Lung (tissue), 12 donors: ENCODE data around the gene GIPC2. TPM values are rescaled to one million over a fixed set of nuclear protein-coding genes. Genes with fewer than 3 reads are reported as not detected.

Source experiments
- ATAC-seq: fragments of 200-7000 bp; cut with Tn5 transposase; one replicate; pipeline ENCODE4 v1.9.1; 2020; ENCODE audit warnings: moderate number of reproducible peaks; ENCODE audit not compliant: insufficient read depth, low FRiP score
- DNase-seq, 3 donors: peaks; one replicate each; pipeline ENCODE4 v3.0.0-alpha.2; 2013 to 2017
- H3K27ac ChIP-seq, 2 donors: one replicate each; pipeline ENCODE4 v1.5.1; 2013; ENCODE audit warnings: mild to moderate bottlenecking in 2 of 2, moderate library complexity in 2 of 2, control low read depth in 1 of 2, inconsistent platforms in 1 of 2, low read depth in 1 of 2, low read length in 1 of 2
- H3K27me3 ChIP-seq, 3 donors: one replicate each; pipeline ENCODE4 v1.5.1; 2013; ENCODE audit warnings: low read length in 2 of 3; ENCODE audit not compliant: control insufficient read depth in 3 of 3, insufficient read depth in 3 of 3
- H3K36me3 ChIP-seq, 4 donors: one replicate each; pipeline ENCODE4 v1.5.1; 2013; ENCODE audit warnings: low read length in 4 of 4, mild to moderate bottlenecking in 1 of 4, moderate library complexity in 1 of 4; ENCODE audit not compliant: control insufficient read depth in 4 of 4, insufficient read depth in 4 of 4
- H3K4me1 ChIP-seq, 5 donors: one replicate each; pipeline ENCODE4 v1.5.1; 2013; ENCODE audit warnings: low read length in 5 of 5, mild to moderate bottlenecking in 2 of 5, moderate library complexity in 1 of 5; ENCODE audit not compliant: control insufficient read depth in 5 of 5, insufficient read depth in 5 of 5
- H3K4me3 ChIP-seq: one replicate; pipeline ENCODE4 v1.5.1; 2013; ENCODE audit warnings: mild to moderate bottlenecking, control low read depth, moderate library complexity
- H3K9ac ChIP-seq, 2 donors: one replicate each; pipeline ENCODE4 v1.5.1; 2013; ENCODE audit warnings: low read length in 2 of 2, control low read depth in 1 of 2; ENCODE audit not compliant: insufficient read depth in 1 of 2
- H3K9me3 ChIP-seq, 4 donors: one replicate each; pipeline ENCODE4 v1.5.1; 2013; ENCODE audit warnings: low read length in 3 of 4, mild to moderate bottlenecking in 1 of 4, moderate library complexity in 1 of 4; ENCODE audit not compliant: control insufficient read depth in 4 of 4, insufficient read depth in 3 of 4
- CTCF ChIP-seq: IDR thresholded peaks from 2 replicates; pipeline ENCODE4 v1.5.1; 2012; ENCODE audit warnings: mild to moderate bottlenecking; ENCODE audit errors: control extremely low read depth, extremely low read depth
- WGBS, 2 donors: extraction: QIAGEN DNeasy Blood & Tissue Kit; methylation state at CpG; one replicate each; pipeline ENCODE4 v1.1.7; 2013; 5-methylcytosine and 5-hydroxymethylcytosine counted together
- polyA plus RNA-seq, 2 donors: library from polyadenylated mRNA; stranded (reverse); fragments of 200-250 nt; gene quantifications; one replicate each; pipeline ENCODE4 v1.2.1, GENCODE V29; 2013
- total RNA-seq, 2 donors: library from RNA; depleted of rRNA in 1 of 2; stranded (reverse); fragments of >200 nt in 1 of 2; gene quantifications; one replicate each; pipeline ENCODE4 v1.2.1, GENCODE V29; 2014 to 2021
- donor health status: control.
- donor health status: control.
- donor health status: Bipolar disorder and iron deficiency.
- donor health status: healthy.
- donor health status: DM: yes; HTN: yes; CAD: no.

GIPC2 gene
- total and polyA plus RNA-seq, 4 donors, result 0.94 to 2.5 (median 1.8) TPM

- no peak for TF ChIP-seq CTCF
- DNase-seq, result no peak
- H3K27ac ChIP-seq, result no peak overlapping the region
- no peak for ATAC-seq
- H3K9ac ChIP-seq, result no peak overlapping the region
- no peaks in the 10 kb centered on the region for H3K4me1 ChIP-seq
- no peaks in the 10 kb centered on the region for H3K9me3 ChIP-seq
- peaks cover 0 to 2% (median 0%) of the 10 kb centered on the region in 4 donors for H3K36me3 ChIP-seq
- H3K4me3 ChIP-seq, result no peak overlapping the region
- 89 to 91% methylated on average over 3 of the region's 3 CpGs for WGBS, 2 donors
- no peaks in the 10 kb centered on the region for H3K27me3 ChIP-seq
These were observed 80.7 kb downstream of the GIPC2 start for GRCh38 chr1:78126506-78126905.

GRCh38 chr1:78132174-78132947, 86.6 kb downstream of the GIPC2 start:
- Histone ChIP-seq H3K27ac (no peak overlapping the region), H3K36me3 (no peaks in the 10 kb centered on the region), H3K9ac (no peak overlapping the region), H3K4me1 (no peaks in the 10 kb centered on the region), H3K4me3 (no peak overlapping the region), H3K27me3 (no peaks in the 10 kb centered on the region), H3K9me3 (no peaks in the 10 kb centered on the region)
- ATAC-seq (no peak), DNase-seq (no peak)
- TF ChIP-seq CTCF, result no peak
- 82 to 90% methylated on average over 3 of the region's 3 CpGs for WGBS, 2 donors

- H3K27ac ChIP-seq, result no peak overlapping the region
- H3K9ac ChIP-seq, result no peak overlapping the region
- DNase-seq (no peak), ATAC-seq (no peak)
- no peak overlapping the region for H3K4me3 ChIP-seq
- no peak for TF ChIP-seq CTCF
- no peaks in the 10 kb centered on the region for H3K4me1 ChIP-seq
- no peaks in the 10 kb centered on the region for H3K27me3 ChIP-seq
- H3K9me3 ChIP-seq, result no peaks in the 10 kb centered on the region
- no peaks in the 10 kb centered on the region for H3K36me3 ChIP-seq
- WGBS, 2 donors, result 69 to 92% methylated on average over 1 of the region's 1 CpG
These were observed 87.2 kb downstream of the GIPC2 start for GRCh38 chr1:78132948-78133322.

- Histone ChIP-seq H3K9me3 (no peaks in the 10 kb centered on the region), H3K27me3 (no peaks in the 10 kb centered on the region), H3K36me3 (no peaks in the 10 kb centered on the region), H3K27ac (no peak overlapping the region), H3K9ac (no peak overlapping the region), H3K4me1 (no peaks in the 10 kb centered on the region), H3K4me3 (no peak overlapping the region)
- 72 to 79% methylated on average over 1 of the region's 1 CpG for WGBS, 2 donors
- TF ChIP-seq CTCF, result no peak
- ATAC-seq, result no peak
- no peak for DNase-seq
These were observed 90.9 kb downstream of the GIPC2 start for GRCh38 chr1:78136680-78137079.
